Vagina (tissue), 2 donors: ENCODE results near the gene WDR37.

Source experiments
- CTCF ChIP-seq, 3 experiments: fragments of 450-650 bp in 2 of 3; fragments of 200-600 bp in 1 of 3; sonication (generic) in 1 of 3; IDR thresholded peaks; one replicate each; pipeline ENCODE4 v1.5.1; 2017 to 2019; ENCODE audit warnings: antibody characterized with exemption in 3 of 3, mild to moderate bottlenecking in 2 of 3, moderate library complexity in 2 of 3
- POLR2A ChIP-seq, 2 donors: fragments of 450-650 bp; IDR thresholded peaks; one replicate each; pipeline ENCODE4 v1.6.1; 2017; ENCODE audit warnings: antibody characterized with exemption in 2 of 2, mild to moderate bottlenecking in 2 of 2, moderate library complexity in 2 of 2

GRCh38 chr10:1007583-1007982 lies 48.6 kb upstream of the WDR37 start:
- TF ChIP-seq CTCF (IDR thresholded peaks at IDR 0.05), result no peak
- no peak for TF ChIP-seq POLR2A (IDR thresholded peaks at IDR 0.05)
